NB4 (cell line): ENCODE measurements around the gene SMPX.

Experiments used
- DNase-seq: peaks from one replicate; pipeline ENCODE4 v3.0.0; 2010; ENCODE audit warnings: low read depth
- H3K4me3 ChIP-seq: one replicate; pipeline ENCODE4 v1.5.1; 2011; ENCODE audit warnings: mild to moderate bottlenecking, low read depth, low read length, moderate library complexity
- MYC ChIP-seq: IDR thresholded peaks from 2 replicates; pipeline ENCODE4 v1.6.1; 2011; ENCODE audit warnings: low read depth, low read length
- POLR2A ChIP-seq: IDR thresholded peaks from 2 replicates; pipeline ENCODE4 v1.6.1; 2011; ENCODE audit warnings: mild to moderate bottlenecking; ENCODE audit not compliant: insufficient read length; ENCODE audit errors: extremely low read depth
- TF ChIP-seq, protein P1 (sequence below): IDR thresholded peaks from one replicate; pipeline ENCODE4 v1.5.1; 2012; ENCODE audit warnings: low read depth, low read length
- TF ChIP-seq, protein P2 (sequence below): IDR thresholded peaks from 2 replicates; pipeline ENCODE4 v1.6.1; 2011; ENCODE audit warnings: low read depth, low read length

SMPX gene

DNA sequence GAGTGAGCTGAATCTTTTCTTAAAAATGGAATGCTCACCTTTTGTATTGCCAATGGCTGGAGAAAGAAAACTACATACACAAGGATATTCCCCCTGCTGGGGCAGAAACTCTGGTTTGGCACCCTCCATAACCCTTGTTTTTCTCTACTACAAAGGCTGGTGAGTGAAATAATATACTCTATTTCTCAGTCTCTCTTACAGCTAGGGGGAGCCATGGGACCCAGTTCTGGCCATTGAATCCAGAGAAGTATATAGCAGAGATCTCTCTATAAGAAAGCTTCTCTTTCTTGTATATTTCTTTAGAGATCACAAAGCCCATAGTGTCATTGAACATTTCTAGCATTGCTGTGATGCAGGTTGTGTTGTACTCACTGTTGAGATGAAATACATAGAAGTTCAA is 49.8 kb downstream of the SMPX start:
- TF ChIP-seq MYC (no peak), POLR2A (no peak)
- TF ChIP-seq, protein P1, sequence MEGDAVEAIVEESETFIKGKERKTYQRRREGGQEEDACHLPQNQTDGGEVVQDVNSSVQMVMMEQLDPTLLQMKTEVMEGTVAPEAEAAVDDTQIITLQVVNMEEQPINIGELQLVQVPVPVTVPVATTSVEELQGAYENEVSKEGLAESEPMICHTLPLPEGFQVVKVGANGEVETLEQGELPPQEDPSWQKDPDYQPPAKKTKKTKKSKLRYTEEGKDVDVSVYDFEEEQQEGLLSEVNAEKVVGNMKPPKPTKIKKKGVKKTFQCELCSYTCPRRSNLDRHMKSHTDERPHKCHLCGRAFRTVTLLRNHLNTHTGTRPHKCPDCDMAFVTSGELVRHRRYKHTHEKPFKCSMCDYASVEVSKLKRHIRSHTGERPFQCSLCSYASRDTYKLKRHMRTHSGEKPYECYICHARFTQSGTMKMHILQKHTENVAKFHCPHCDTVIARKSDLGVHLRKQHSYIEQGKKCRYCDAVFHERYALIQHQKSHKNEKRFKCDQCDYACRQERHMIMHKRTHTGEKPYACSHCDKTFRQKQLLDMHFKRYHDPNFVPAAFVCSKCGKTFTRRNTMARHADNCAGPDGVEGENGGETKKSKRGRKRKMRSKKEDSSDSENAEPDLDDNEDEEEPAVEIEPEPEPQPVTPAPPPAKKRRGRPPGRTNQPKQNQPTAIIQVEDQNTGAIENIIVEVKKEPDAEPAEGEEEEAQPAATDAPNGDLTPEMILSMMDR = no peak
- TF ChIP-seq, protein P2, sequence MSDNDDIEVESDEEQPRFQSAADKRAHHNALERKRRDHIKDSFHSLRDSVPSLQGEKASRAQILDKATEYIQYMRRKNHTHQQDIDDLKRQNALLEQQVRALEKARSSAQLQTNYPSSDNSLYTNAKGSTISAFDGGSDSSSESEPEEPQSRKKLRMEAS = no peak
- DNase-seq = peak; percentile 4
- H3K4me3 ChIP-seq = no peak overlapping the region

DNA sequence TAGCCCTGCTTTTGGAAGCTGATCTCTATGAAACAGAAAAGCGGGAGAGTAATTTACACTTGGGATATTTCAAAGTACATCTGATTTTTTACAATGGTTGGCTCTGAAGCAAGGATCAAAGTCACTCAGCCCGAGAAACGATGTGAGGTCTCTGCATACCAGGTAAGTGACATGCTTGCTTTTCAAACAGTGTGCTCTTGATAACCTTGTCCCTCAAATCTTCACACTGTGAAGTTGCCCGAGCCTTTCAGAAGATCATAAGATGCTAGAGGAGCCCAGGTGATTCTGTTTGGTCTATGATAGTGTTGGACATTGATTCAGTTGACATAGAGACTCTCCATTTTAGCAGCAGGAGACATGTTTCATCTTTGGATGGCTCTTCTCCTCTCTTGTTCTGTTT is 52.7 kb downstream of the SMPX start:
- DNase-seq = no peak
- TF ChIP-seq MYC (no peak), POLR2A (no peak)
- TF ChIP-seq, protein P1 = no peak
- TF ChIP-seq, protein P2 = no peak
- H3K4me3 ChIP-seq = no peak overlapping the region

DNA sequence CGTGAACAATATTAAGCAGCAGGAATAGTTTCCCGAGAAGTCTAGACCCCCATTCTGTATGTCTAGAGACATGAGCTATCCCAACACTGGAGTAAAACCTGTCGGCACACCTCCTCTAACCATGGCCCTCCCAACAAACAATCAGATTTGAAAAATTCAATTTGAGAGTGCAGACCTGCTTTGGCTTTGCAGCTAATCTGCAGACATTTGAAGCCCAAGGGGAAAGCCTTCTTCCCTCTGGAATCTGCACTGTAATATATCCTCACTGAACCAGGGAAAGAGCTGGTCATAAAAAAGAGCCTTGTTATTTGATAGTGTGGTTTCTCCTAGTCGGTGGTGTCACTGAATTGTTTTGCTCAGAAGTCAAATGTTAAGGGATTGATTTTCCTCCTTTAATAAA is 55.2 kb downstream of the SMPX start:
- DNase-seq = no peak
- TF ChIP-seq POLR2A (no peak), MYC (no peak)
- TF ChIP-seq, protein P2 = no peak
- TF ChIP-seq, protein P1 = no peak
- no peak overlapping the region for H3K4me3 ChIP-seq

DNA sequence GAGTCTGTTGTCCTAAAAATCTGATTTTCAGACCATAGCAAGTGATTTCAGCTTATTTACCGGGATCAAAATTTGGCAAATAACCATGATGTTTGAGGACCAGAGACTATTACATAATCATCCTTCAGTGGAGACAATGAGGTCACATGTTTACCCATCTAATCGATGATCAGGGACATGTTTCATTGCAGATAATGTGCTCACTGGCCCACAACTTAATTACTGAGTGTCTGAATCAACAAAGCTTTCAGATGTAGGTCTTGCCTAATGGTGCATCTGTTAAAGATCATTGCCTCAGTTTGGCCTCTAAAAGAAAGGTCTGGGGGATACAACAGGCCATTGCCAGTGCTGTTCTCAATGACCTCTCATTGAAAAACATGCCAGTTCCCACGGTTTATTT is 56.9 kb downstream of the SMPX start:
- TF ChIP-seq POLR2A (no peak), MYC (no peak)
- TF ChIP-seq, protein P2 = no peak
- TF ChIP-seq, protein P1 = no peak

DNA sequence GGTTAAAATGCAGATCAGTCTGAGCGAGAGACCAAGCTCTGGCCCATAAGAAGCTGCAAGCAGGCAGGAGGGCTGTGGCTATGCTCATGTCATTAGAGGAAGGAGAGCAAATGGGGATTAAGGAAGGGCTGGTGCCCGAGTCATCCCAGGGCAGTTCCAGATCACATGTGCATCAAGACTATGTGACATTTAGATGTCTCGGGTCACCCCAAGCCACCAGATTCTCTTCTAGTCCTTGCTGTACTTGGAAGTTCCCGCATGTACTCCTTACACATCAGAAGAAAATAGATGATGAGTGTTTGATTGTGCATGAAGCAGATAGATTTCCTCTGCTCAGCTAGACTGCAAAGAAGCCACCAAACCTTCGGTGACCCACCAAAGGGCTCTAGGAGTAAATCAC is 57.6 kb downstream of the SMPX start:
- DNase-seq = no peak
- no peak overlapping the region for H3K4me3 ChIP-seq
- TF ChIP-seq POLR2A = no peak
- TF ChIP-seq, protein P2 = no peak

More for the DNA sequence above, 56.9 kb downstream of the SMPX start:
- no peak overlapping the region for H3K4me3 ChIP-seq
- no peak for DNase-seq

DNA sequence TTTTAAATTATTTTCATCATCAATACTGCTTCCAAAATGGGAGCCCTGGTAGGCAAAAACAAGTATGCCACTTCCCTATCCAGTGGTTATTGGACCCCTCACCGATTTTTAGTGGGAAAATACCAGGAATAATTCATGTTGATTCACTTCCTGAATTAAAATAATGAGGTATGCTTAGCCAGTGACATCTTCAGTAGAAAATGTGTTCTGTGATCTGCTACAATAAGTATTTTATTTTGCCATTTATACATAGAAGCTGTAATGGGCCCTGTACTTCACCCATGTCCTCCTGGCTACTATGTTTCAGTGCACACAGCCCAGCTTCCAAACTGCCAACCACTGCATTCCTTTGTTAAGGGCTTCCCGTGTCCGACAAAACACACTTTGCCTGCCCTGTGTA is 58.8 kb downstream of the SMPX start:
- DNase-seq = no peak
- H3K4me3 ChIP-seq = no peak overlapping the region
- TF ChIP-seq POLR2A = no peak
- no peak for TF ChIP-seq MYC
- TF ChIP-seq, protein P1 = no peak
- TF ChIP-seq, protein P2 = no peak
